HEK293T (cell line): ENCODE measurements around the gene XKR3.

Experiments used
- ARNT ChIP-seq: fragments of 450-650 bp; IDR thresholded peaks from 2 replicates; pipeline ENCODE4 v1.6.1; 2017; ENCODE audit warnings: mild to moderate bottlenecking
- FOXK2 ChIP-seq: fragments of 450-650 bp; IDR thresholded peaks from 2 replicates; pipeline ENCODE4 v1.6.1; 2016; ENCODE audit warnings: mild to moderate bottlenecking
- SP1 ChIP-seq: fragments of 450-650 bp; IDR thresholded peaks from 2 replicates; pipeline ENCODE4 v1.6.1; 2017
- SUZ12 ChIP-seq: fragments of 450-650 bp; IDR thresholded peaks from 2 replicates; pipeline ENCODE4 v1.6.1; 2016; ENCODE audit warnings: mild to moderate bottlenecking

GRCh38 chr22:16806401-16806800 is 18.8 kb downstream of the XKR3 start:
- no peak for TF ChIP-seq FOXK2
- TF ChIP-seq SP1 = no peak
- TF ChIP-seq ARNT = no peak
- TF ChIP-seq SUZ12 = no peak
